NCI-H1105 treated with DMSO at 0.1 percent for 48 hours (cell line): ENCODE measurements around the gene SLC16A7.

Experiments used
- DNase-seq: peaks from one replicate; lab custom pipeline; 2025; lab: John Stamatoyannopoulos, UW

SLC16A7 gene

GRCh38 chr12:59668674-59669073 lies 72.8 kb downstream of the SLC16A7 start:
- no peak for DNase-seq

GRCh38 chr12:59672273-59672672 lies 76.4 kb downstream of the SLC16A7 start:
- DNase-seq = no peak

GRCh38 chr12:59675461-59675860 lies 79.6 kb downstream of the SLC16A7 start:
- no peak for DNase-seq

- DNase-seq = no peak
Measured at GRCh38 chr12:59677857-59678256, 82.0 kb downstream of the SLC16A7 start.

DNA sequence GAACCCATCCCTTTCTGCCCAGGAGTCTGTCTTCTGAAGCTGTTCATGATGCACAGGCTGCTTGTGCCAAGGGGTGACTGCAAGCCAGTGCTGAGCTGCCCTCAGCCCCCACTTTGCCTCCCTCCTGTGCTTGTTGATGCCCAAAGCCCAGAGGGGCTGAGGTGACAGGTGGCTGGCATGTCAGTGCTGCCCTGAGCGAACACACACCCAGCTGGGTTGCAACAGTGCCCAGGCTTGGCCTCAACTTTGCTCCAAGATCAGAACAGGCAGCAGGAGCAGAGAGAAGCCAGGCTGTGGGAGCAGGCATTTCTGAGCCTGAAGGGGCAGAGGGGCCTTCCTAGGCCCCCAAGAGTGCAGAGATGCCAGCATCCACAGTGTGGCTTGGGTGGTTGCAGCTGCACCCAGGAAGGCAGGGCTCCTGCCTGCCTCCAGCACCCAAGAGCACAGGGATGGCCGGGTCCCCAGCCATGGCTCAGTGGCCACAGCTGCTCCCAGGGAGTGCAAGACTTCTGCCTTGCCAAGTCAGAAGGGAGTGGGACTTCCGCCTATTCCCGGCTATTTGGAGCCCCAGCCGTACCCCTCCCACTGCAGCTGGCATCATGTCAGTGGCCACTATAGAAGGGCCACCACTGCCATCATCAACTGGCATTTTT lies 83.1 kb downstream of the SLC16A7 start:
- DNase-seq = no peak

DNA sequence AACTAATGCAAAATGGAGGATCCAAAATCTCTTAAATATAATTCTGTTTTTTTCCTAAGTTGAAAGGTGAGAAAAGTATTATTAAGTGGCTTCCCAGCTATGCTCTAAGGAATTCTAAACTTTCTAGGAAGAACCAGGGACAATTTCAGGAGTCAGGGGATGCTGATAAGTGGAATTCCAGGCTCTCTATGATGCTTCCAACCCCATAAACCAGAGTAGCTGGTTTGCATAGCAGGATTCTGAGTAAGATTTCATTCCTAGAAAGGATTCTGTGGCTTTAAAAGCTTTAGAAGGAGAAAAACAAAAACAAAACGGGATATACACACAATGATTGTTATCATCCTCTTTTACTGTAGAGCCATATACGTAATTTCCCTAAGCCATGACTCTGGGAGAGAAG lies 93.9 kb downstream of the SLC16A7 start:
- DNase-seq = no peak

GRCh38 chr12:59695379-59695778 lies 99.5 kb downstream of the SLC16A7 start:
- no peak for DNase-seq

GRCh38 chr12:59698600-59698999 lies 102.8 kb downstream of the SLC16A7 start:
- no peak for DNase-seq

DNA sequence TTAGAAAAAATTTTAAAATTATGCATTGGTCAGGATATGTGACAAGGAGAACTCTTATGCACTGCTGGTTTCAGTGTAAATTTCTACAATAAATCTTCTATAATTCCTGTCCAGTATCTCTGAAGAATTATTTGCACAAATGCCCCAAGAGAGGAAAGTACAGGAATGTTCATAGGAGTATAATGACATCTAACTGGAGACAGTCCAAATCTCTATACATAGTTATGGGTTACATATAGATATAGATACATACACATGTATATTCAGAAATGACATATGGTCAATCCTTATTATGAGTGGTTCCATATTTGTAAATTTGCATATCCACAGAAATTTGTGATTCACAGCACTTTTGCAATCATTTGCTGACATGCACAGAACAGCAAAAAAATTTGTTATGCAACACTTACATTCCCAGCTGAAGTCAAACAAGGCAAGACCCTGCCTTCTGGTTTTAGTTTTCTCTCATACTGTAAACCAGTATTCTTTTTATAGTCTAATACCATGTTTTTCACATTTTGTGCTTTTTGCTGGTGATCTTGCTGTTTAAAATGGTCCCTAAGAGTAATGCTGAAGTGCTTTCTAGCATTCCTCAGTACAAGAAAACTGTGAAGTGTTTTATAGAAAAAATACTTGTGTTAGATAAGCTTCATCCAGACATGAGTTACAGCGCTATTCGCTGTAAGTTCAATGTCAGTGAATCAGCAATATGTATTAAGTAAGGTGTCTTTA lies 103.8 kb downstream of the SLC16A7 start:
- no peak for DNase-seq

GRCh38 chr12:59700153-59700450 lies 104.3 kb downstream of the SLC16A7 start:
- no peak for DNase-seq

- no peak for DNase-seq
Measured at GRCh38 chr12:59708064-59708463, 112.2 kb downstream of the SLC16A7 start.

- DNase-seq = no peak
Measured at GRCh38 chr12:59708484-59708883, 112.7 kb downstream of the SLC16A7 start.

- DNase-seq = no peak
Measured at GRCh38 chr12:59710004-59710628, 114.3 kb downstream of the SLC16A7 start.

GRCh38 chr12:59710964-59711363 lies 115.1 kb downstream of the SLC16A7 start:
- DNase-seq = no peak

GRCh38 chr12:59715434-59715833 lies 119.6 kb downstream of the SLC16A7 start:
- DNase-seq = no peak

DNA sequence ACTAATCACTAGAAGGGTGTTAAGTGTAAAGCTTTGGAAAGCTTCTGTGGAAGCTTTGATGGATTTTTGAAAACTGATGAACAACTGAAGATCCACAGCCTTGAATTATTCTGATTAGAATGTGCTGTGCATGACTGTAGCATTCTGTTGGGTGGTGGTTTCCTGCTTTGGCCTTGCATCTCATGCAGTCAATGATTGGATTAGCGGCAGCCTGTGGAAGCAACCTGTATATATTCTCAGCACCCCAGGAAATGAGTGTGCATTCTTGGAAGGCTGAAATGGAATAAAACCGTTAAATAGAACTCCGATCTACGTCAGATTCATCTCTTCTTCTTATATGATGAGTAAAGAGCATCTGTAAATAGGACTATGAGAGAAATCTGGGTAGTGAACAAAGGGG lies 120.2 kb downstream of the SLC16A7 start:
- no peak for DNase-seq

DNA sequence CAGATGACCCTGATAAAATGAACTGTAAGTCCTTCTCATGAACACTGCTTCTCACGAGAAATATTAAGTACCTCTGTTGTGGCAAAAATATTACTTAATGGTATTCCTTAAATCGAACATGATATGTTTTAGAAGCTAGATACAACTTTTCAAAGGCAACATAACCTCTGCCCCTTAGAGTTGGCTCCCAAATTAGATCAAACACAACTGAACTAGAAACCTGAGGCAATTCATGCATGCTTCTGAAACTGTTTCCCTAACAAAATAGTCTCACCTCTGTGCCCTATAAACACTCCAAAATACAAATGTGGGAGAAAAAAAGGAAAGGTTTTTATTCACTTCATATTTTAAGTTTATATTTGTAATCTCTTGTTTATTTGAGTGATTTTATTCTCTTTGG lies 121.6 kb downstream of the SLC16A7 start:
- no peak for DNase-seq

DNA sequence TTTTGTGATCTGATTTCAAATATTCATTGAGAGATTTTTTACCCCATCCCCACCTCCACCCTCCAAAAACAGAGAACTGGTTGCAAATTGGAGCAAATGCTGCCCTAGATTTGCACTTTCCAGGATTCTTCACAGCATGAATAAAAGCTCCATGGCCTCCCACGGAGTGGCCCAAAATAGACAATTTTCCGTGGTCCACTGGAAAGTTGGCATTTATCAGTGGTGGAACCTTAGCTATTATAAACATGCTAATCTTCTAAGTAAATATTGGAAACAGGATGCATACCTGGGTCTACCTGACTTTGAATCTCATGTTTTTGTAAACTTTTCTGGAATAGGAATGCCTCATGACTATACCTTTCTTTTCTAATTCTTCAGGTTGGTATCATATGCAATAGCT lies 123.9 kb downstream of the SLC16A7 start:
- DNase-seq = no peak

GRCh38 chr12:59723520-59723919 lies 127.7 kb downstream of the SLC16A7 start:
- DNase-seq = no peak

- no peak for DNase-seq
Measured at GRCh38 chr12:59724011-59724695, 128.3 kb downstream of the SLC16A7 start.

- no peak for DNase-seq
Measured at GRCh38 chr12:59733200-59733599, 137.4 kb downstream of the SLC16A7 start.

DNA sequence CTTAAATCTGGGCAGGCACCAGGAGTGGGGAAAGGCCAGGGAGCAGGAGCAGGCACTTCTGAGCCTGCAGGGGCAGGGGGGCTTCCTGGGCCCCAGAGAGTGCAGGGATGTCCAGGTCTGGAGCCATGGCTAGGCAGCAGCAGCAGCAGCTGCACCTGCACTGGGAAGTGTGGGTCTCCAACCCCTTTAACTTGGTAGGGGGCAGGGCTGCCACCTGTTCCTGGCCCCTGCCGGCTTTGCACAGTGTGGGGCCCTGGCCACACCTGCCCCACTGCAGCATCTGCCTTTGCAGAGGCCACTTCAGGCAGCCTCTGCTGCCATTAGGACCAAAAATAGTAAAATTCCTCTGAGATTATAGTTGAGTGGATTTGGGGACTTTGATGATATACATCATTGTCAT lies 138.5 kb downstream of the SLC16A7 start:
- no peak for DNase-seq

DNA sequence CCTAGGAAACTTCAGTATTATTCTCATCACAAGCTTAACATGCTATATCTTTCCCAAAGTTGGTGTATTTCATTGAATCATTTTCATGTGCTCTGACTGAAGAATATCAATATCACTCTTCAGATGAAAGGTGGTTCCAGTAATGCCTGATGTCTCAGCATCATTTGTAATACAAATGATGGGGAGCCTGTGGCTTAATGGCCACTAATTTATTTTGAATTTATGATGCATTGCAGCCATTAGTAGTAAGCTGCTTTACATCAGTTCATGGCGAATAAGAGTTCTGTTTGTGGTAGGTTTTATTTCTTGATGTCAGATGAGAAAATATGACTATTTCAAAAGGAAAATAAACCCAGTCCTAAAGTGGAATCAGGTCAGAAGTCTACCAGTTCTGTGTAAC lies 139.4 kb downstream of the SLC16A7 start:
- DNase-seq = no peak
